Activated CD8-positive, alpha-beta memory T cell treated with anti-CD3 and anti-CD28 coated beads for 4 hours (primary cell): ENCODE measurements around the gene S100A14.
A peak's percentile ranks its signal among the peaks of the same experiment; 100 is the strongest.
"Not testable (repeated sequence)": the region's sequence is repeated elsewhere in the genome, so short reads cannot be mapped to it uniquely, and the experiment has no call there.

Source experiments
- DNase-seq, 2 donors: peaks; one replicate each; pipeline ENCODE4 v3.0.0-alpha.2; 2020; ENCODE audit warnings: low read depth in 2 of 2

S100A14 gene

GRCh38 chr1:153587314-153587713 lies 28.8 kb downstream of the S100A14 start:
- DNase-seq = no peak

GRCh38 chr1:153586347-153586746 lies 29.8 kb downstream of the S100A14 start:
- no peak for DNase-seq

- DNase-seq = no peak
These were observed 31.1 kb downstream of the S100A14 start for GRCh38 chr1:153585006-153585405.

- no peak for DNase-seq
These were observed 32.1 kb downstream of the S100A14 start for GRCh38 chr1:153583976-153584375.

- DNase-seq = not testable (repeated sequence)
These were observed 32.6 kb downstream of the S100A14 start for GRCh38 chr1:153583514-153583913.

GRCh38 chr1:153582836-153583235 lies 33.3 kb downstream of the S100A14 start:
- DNase-seq = not testable (repeated sequence)

- DNase-seq = no peak
These were observed 37.2 kb downstream of the S100A14 start for GRCh38 chr1:153578936-153579335.

GRCh38 chr1:153578490-153578889 lies 37.6 kb downstream of the S100A14 start:
- DNase-seq = no peak

GRCh38 chr1:153577624-153578051 lies 38.5 kb downstream of the S100A14 start:
- no peak for DNase-seq

- DNase-seq = no peak
These were observed 39.0 kb downstream of the S100A14 start for GRCh38 chr1:153577138-153577537.

- not testable (repeated sequence) for DNase-seq
These were observed 40.6 kb downstream of the S100A14 start for GRCh38 chr1:153575497-153575896.

GRCh38 chr1:153575081-153575491 lies 41.0 kb downstream of the S100A14 start:
- DNase-seq = not testable (repeated sequence)

- no peak for DNase-seq
These were observed 42.8 kb downstream of the S100A14 start for GRCh38 chr1:153573351-153573750.

GRCh38 chr1:153572569-153573015 lies 43.5 kb downstream of the S100A14 start:
- no peak for DNase-seq

GRCh38 chr1:153571706-153572105 lies 44.4 kb downstream of the S100A14 start:
- DNase-seq = no peak

GRCh38 chr1:153570874-153571273 lies 45.3 kb downstream of the S100A14 start:
- no peak for DNase-seq

GRCh38 chr1:153569465-153569864 lies 46.7 kb downstream of the S100A14 start:
- no peak for DNase-seq

GRCh38 chr1:153568367-153569099 lies 47.6 kb downstream of the S100A14 start:
- DNase-seq = peak; percentile 57 to 58

- peak in 1 of 2 donors; percentile 20 for DNase-seq
These were observed 48.3 kb downstream of the S100A14 start for GRCh38 chr1:153567621-153568366.

GRCh38 chr1:153566414-153567371 lies 49.4 kb downstream of the S100A14 start:
- DNase-seq = peak; percentile 83 to 88

- DNase-seq = peak in 1 of 2 donors; percentile 21
These were observed 50.4 kb downstream of the S100A14 start, which contains the start of gene S100A2 for GRCh38 chr1:153565529-153566374. Gene S100A2 (minus strand): TSS chr1:153565844. CDS start chr1:153563877, 1,967 bp downstream.
